H9 (cell line): ENCODE results near the gene CHGA. TPM values are rescaled to one million over a fixed set of nuclear protein-coding genes. Genes with fewer than 3 reads are reported as not detected.

Experiments
- DNase-seq: peaks from one replicate; pipeline ENCODE4 v3.0.0-alpha.2; 2017
- H2AFZ ChIP-seq: one replicate; pipeline ENCODE4 v1.6.1; 2013; ENCODE audit warnings: mild to moderate bottlenecking, low read length, control low read depth, moderate library complexity
- H2AK5ac ChIP-seq: 2 replicates; pipeline ENCODE4 v1.6.1; 2013; ENCODE audit warnings: low read length, control low read depth, mixed read lengths; ENCODE audit not compliant: insufficient read length
- H2BK120ac ChIP-seq: one replicate; pipeline ENCODE4 v1.6.1; 2013; ENCODE audit warnings: low read depth, mild to moderate bottlenecking, low read length, control low read depth, inconsistent platforms; ENCODE audit not compliant: poor library complexity, severe bottlenecking
- H2BK12ac ChIP-seq: 2 replicates; pipeline ENCODE4 v1.6.1; 2013; ENCODE audit warnings: low read length, control low read depth, mixed read lengths, low read depth; ENCODE audit not compliant: insufficient read length
- H2BK15ac ChIP-seq: 2 replicates; pipeline ENCODE4 v1.6.1; 2013; ENCODE audit warnings: low read depth, low read length, control low read depth
- H2BK20ac ChIP-seq: one replicate; pipeline ENCODE4 v1.6.1; 2013; ENCODE audit warnings: low read depth, mild to moderate bottlenecking, low read length, control low read depth, inconsistent platforms; ENCODE audit not compliant: poor library complexity, severe bottlenecking
- H2BK5ac ChIP-seq: 2 replicates; pipeline ENCODE4 v1.6.1; 2013; ENCODE audit warnings: low read length, control low read depth, mixed read lengths; ENCODE audit not compliant: insufficient read length
- H3K14ac ChIP-seq: 2 replicates; pipeline ENCODE4 v1.6.1; 2013; ENCODE audit warnings: low read length, control low read depth; ENCODE audit not compliant: insufficient read depth
- H3K18ac ChIP-seq: 2 replicates; pipeline ENCODE4 v1.6.1; 2013; ENCODE audit warnings: low read depth, mild to moderate bottlenecking, mixed read lengths, low read length, control low read depth; ENCODE audit not compliant: insufficient read length
- H3K23ac ChIP-seq: 2 replicates; pipeline ENCODE4 v1.6.1; 2013; ENCODE audit warnings: low read length, control low read depth, mixed read lengths, low read depth; ENCODE audit not compliant: insufficient read length
- H3K23me2 ChIP-seq: 2 replicates; pipeline ENCODE4 v1.6.1; 2013; ENCODE audit warnings: low read depth, mild to moderate bottlenecking, mixed read lengths, low read length, control low read depth; ENCODE audit not compliant: insufficient read length, poor library complexity, severe bottlenecking
- H3K27ac ChIP-seq: 2 replicates; pipeline ENCODE4 v1.5.1; 2013; ENCODE audit warnings: low read length, control low read depth, mixed read lengths, low read depth; ENCODE audit not compliant: insufficient read length
- H3K27me3 ChIP-seq: 2 replicates; pipeline ENCODE4 v1.6.1; 2013; ENCODE audit warnings: low read length, control low read depth, inconsistent platforms; ENCODE audit not compliant: insufficient read depth
- H3K4ac ChIP-seq: 2 replicates; pipeline ENCODE4 v1.6.1; 2013; ENCODE audit warnings: low read depth, mild to moderate bottlenecking, control low read depth, inconsistent platforms, low read length, moderate library complexity
- H3K4me1 ChIP-seq: 2 replicates; pipeline ENCODE4 v1.6.1; 2013; ENCODE audit warnings: low read length, control low read depth, inconsistent platforms; ENCODE audit not compliant: insufficient read depth
- H3K4me2 ChIP-seq: 2 replicates; pipeline ENCODE4 v1.6.1; 2013; ENCODE audit warnings: low read length, control low read depth, mixed read lengths; ENCODE audit not compliant: insufficient read length, insufficient read depth
- H3K56ac ChIP-seq: 2 replicates; pipeline ENCODE4 v1.6.1; 2013; ENCODE audit warnings: low read depth, mild to moderate bottlenecking, mixed read lengths, low read length, control low read depth; ENCODE audit not compliant: insufficient read length
- H3K79me1 ChIP-seq: 2 replicates; pipeline ENCODE4 v1.6.1; 2013; ENCODE audit warnings: low read depth, mild to moderate bottlenecking, moderate library complexity, low read length, control low read depth, inconsistent platforms; ENCODE audit not compliant: insufficient read depth, poor library complexity, severe bottlenecking
- H3K79me2 ChIP-seq: 2 replicates; pipeline ENCODE4 v1.6.1; 2013; ENCODE audit warnings: low read length, control low read depth, inconsistent platforms; ENCODE audit not compliant: insufficient read depth
- H3K9ac ChIP-seq: 2 replicates; pipeline ENCODE4 v1.6.1; 2013; ENCODE audit warnings: low read length, control low read depth, mixed read lengths; ENCODE audit not compliant: insufficient read length; ENCODE audit errors: extremely low read depth
- H3K9me3 ChIP-seq: one replicate; pipeline ENCODE4 v1.6.1; 2013; ENCODE audit warnings: low read depth, low read length, inconsistent platforms; ENCODE audit not compliant: control insufficient read depth
- H3T11ph ChIP-seq: one replicate; pipeline ENCODE4 v1.6.1; 2013; ENCODE audit warnings: mild to moderate bottlenecking, low read length, control low read depth, inconsistent platforms
- H4K20me1 ChIP-seq: one replicate; pipeline ENCODE4 v1.6.1; 2013; ENCODE audit not compliant: control insufficient read depth, insufficient read length, insufficient read depth
- H4K5ac ChIP-seq: 2 replicates; pipeline ENCODE4 v1.6.1; 2013; ENCODE audit warnings: low read depth, mild to moderate bottlenecking, mixed read lengths, low read length, control low read depth; ENCODE audit not compliant: insufficient read length
- H4K8ac ChIP-seq: replicated peaks from 2 replicates; pipeline ENCODE4 v1.6.1; 2013; ENCODE audit warnings: low read length, control low read depth, mixed read lengths, low read depth; ENCODE audit not compliant: insufficient read length
- H4K91ac ChIP-seq: 2 replicates; pipeline ENCODE4 v1.6.1; 2013; ENCODE audit warnings: low read depth, mild to moderate bottlenecking, moderate library complexity, mixed read lengths, low read length, control low read depth; ENCODE audit not compliant: insufficient read length
- H3K27ac Mint-ChIP-seq, 3 experiments: 2 replicates in 2 of 3; 3 replicates in 1 of 3; pipeline ENCODE4 v1.8.0; 2020 to 2021; ENCODE audit warnings: mixed read lengths in 3 of 3, mild to moderate bottlenecking in 1 of 3, moderate library complexity in 1 of 3
- H3K27me3 Mint-ChIP-seq: 2 replicates; pipeline ENCODE4 v1.8.0; 2021; ENCODE audit warnings: low read depth, mild to moderate bottlenecking, moderate library complexity, mixed read lengths
- H3K36me3 Mint-ChIP-seq, 3 experiments: 2 replicates in 2 of 3; 3 replicates in 1 of 3; pipeline ENCODE4 v1.8.0; 2020 to 2021; ENCODE audit warnings: low read depth in 3 of 3, mixed read lengths in 3 of 3; ENCODE audit not compliant: insufficient read depth in 1 of 3
- H3K4me1 Mint-ChIP-seq, 2 experiments: 2 replicates each; pipeline ENCODE4 v1.8.0; 2020; ENCODE audit warnings: mixed read lengths in 2 of 2
- H3K4me3 Mint-ChIP-seq, 2 experiments: 2 replicates in 1 of 2; 3 replicates in 1 of 2; pipeline ENCODE4 v1.8.0; 2020 to 2021; ENCODE audit warnings: mild to moderate bottlenecking in 2 of 2, mixed read lengths in 2 of 2, moderate library complexity in 1 of 2
- H3K9me3 Mint-ChIP-seq, 2 experiments: 2 replicates in 1 of 2; 3 replicates in 1 of 2; pipeline ENCODE4 v1.8.0; 2020; ENCODE audit warnings: mild to moderate bottlenecking in 2 of 2, mixed read lengths in 2 of 2, moderate library complexity in 1 of 2
- WGBS: extraction: QIAGEN DNeasy Blood & Tissue Kit; methylation state at CpG from one replicate; pipeline ENCODE4 v1.1.7; 2013; ENCODE audit warnings: missing lambda C conversion rate, low lambda C conversion rate, mixed read lengths; ENCODE audit not compliant: insufficient read length; ENCODE audit errors: extremely low coverage; 5-methylcytosine and 5-hydroxymethylcytosine counted together
- total RNA-seq: library from RNA; stranded (reverse); gene quantifications from 2 replicates; pipeline ENCODE4 v1.2.1, GENCODE V29; 2021
- TF ChIP-seq, protein P1 (sequence below): fragments of 200-600 bp; sonication (generic); conservative IDR thresholded peaks from 3 replicates; pipeline ENCODE4 v1.8.0; 2021; ENCODE audit warnings: antibody characterized with exemption, mild to moderate bottlenecking

The CHGA gene
- total RNA-seq, 1 experiment from 2014 or later: 6.7 TPM

DNA sequence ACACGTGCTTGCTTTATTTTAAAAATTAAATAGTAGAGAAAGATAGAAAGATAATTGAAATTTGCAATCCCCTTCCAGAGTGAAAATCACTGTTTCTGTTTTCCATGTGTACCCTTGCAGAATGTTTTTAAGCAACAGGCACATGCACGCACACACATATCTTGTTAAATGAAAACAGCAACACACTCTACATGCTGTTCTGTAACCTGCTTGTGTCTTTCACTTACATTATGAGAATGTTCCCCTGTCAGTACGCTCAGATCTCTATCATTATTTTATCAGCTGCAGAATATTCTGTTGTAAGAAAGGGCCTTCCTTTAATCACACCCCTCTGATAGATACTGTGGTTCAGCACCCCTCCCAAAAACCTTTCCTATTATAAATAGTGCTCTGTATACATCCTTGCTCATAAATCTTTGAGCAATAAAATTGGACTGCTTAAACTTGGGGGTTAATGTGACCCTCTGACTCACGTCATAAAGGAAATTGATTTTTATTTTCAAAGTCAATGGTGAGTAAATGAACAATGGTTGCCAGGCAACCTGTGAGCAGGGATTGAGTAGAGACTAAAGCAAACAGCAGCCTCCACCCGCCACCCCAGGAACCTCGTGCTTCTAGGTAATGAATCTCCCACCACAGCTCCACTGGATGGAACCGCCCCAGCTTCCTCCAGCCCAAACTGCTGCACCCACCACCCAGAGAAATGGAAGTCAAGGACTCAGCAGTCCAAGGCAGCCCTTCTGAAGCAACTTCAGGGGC lies 31.9 kb upstream of the CHGA start:
- no peak overlapping the region for H3K23ac ChIP-seq
- H3K14ac ChIP-seq: no peak overlapping the region
- no peak overlapping the region for H3K4ac ChIP-seq
- H4K8ac ChIP-seq: no peak overlapping the region
- Mint-ChIP-seq H3K4me1 (no peaks in the 10 kb centered on the region), H3K4me3 (no peak overlapping the region), H3K27me3 (peaks cover 25% of the 10 kb centered on the region), H3K9me3 (peaks cover 0 to 2% of the 10 kb centered on the region in 2 experiments; a peak in 3 of 5 replicates), H3K36me3 (no peaks in the 10 kb centered on the region; a peak in 1 of 7 replicates), H3K27ac (no peak overlapping the region)
- TF ChIP-seq, protein P1, sequence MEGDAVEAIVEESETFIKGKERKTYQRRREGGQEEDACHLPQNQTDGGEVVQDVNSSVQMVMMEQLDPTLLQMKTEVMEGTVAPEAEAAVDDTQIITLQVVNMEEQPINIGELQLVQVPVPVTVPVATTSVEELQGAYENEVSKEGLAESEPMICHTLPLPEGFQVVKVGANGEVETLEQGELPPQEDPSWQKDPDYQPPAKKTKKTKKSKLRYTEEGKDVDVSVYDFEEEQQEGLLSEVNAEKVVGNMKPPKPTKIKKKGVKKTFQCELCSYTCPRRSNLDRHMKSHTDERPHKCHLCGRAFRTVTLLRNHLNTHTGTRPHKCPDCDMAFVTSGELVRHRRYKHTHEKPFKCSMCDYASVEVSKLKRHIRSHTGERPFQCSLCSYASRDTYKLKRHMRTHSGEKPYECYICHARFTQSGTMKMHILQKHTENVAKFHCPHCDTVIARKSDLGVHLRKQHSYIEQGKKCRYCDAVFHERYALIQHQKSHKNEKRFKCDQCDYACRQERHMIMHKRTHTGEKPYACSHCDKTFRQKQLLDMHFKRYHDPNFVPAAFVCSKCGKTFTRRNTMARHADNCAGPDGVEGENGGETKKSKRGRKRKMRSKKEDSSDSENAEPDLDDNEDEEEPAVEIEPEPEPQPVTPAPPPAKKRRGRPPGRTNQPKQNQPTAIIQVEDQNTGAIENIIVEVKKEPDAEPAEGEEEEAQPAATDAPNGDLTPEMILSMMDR: no peak
- no peaks in the 10 kb centered on the region for H3K9me3 ChIP-seq
- H3K56ac ChIP-seq: no peak overlapping the region
- no peak overlapping the region for H2BK5ac ChIP-seq
- DNase-seq: no peak
- no peak overlapping the region for H4K91ac ChIP-seq
- no peak overlapping the region for H2BK15ac ChIP-seq
- no peak overlapping the region for H3K9ac ChIP-seq
- H3K27ac ChIP-seq: no peak overlapping the region
- no peaks in the 10 kb centered on the region for H4K20me1 ChIP-seq
- no peak overlapping the region for H2BK20ac ChIP-seq
- H2BK12ac ChIP-seq: no peak overlapping the region
- no peak overlapping the region for H2AK5ac ChIP-seq
- no peak overlapping the region for H2BK120ac ChIP-seq
- H3K23me2 ChIP-seq: no peaks in the 10 kb centered on the region
- no peak overlapping the region for H3T11ph ChIP-seq
- no peaks in the 10 kb centered on the region for H3K79me1 ChIP-seq
- H3K79me2 ChIP-seq: no peaks in the 10 kb centered on the region
- no peak overlapping the region for H3K18ac ChIP-seq
- no peaks in the 10 kb centered on the region for H3K4me1 ChIP-seq
- no peak overlapping the region for H4K5ac ChIP-seq
- H3K27me3 ChIP-seq: no peaks in the 10 kb centered on the region
- 100% methylated on average over 1 of the region's 7 CpGs for WGBS
- no peak overlapping the region for H3K4me2 ChIP-seq
- H2AFZ ChIP-seq: no peak overlapping the region
